ENCODE results near the gene PTMA.

Gene PTMA

GRCh38 chr2:231689124-231689893, 19.0 kb upstream of the PTMA start:
- DNase-seq (ENCODE audit: low spot score in 2 of 2) (no peak), ATAC-seq (replicated peaks; ENCODE audit: extremely low read depth, poor library complexity, severe bottlenecking) (no peak)
- Mint-ChIP-seq H3K27me3 (no peaks in the 10 kb centered on the region), H3K4me1 (peaks cover 5% of the 10 kb centered on the region), H3K9me3 (no peaks in the 10 kb centered on the region), H3K4me3 (no peak overlapping the region), H3K36me3 (ENCODE audit: insufficient read depth) (peaks cover 3% of the 10 kb centered on the region), H3K27ac (ENCODE audit: low read depth) (no peak overlapping the region)

- Mint-ChIP-seq H3K36me3 (ENCODE audit: insufficient read depth) (peaks cover 3% of the 10 kb centered on the region), H3K4me1 (peaks cover 5% of the 10 kb centered on the region), H3K4me3 (no peak overlapping the region), H3K27ac (ENCODE audit: low read depth) (no peak overlapping the region), H3K9me3 (no peaks in the 10 kb centered on the region), H3K27me3 (no peaks in the 10 kb centered on the region)
- no peak for ATAC-seq (replicated peaks; ENCODE audit: extremely low read depth, poor library complexity, severe bottlenecking)
- no peak for DNase-seq (ENCODE audit: low spot score in 2 of 2)
Measured at GRCh38 chr2:231691251-231691772, 17.0 kb upstream of the PTMA start.

- Mint-ChIP-seq H3K9me3 (no peaks in the 10 kb centered on the region), H3K4me3 (no peak overlapping the region), H3K36me3 (ENCODE audit: insufficient read depth) (peaks cover 3% of the 10 kb centered on the region), H3K27ac (ENCODE audit: low read depth) (no peak overlapping the region), H3K4me1 (no peaks in the 10 kb centered on the region), H3K27me3 (no peaks in the 10 kb centered on the region)
- ATAC-seq (replicated peaks; ENCODE audit: extremely low read depth, poor library complexity, severe bottlenecking) (no peak), DNase-seq (ENCODE audit: low spot score in 2 of 2) (no peak)
Measured at GRCh38 chr2:231692847-231693246, 15.5 kb upstream of the PTMA start.

GRCh38 chr2:231693956-231694355, 14.4 kb upstream of the PTMA start:
- Mint-ChIP-seq H3K4me1 (no peaks in the 10 kb centered on the region), H3K9me3 (no peaks in the 10 kb centered on the region), H3K36me3 (ENCODE audit: insufficient read depth) (peaks cover 3% of the 10 kb centered on the region), H3K27me3 (no peaks in the 10 kb centered on the region), H3K4me3 (no peak overlapping the region), H3K27ac (ENCODE audit: low read depth) (no peak overlapping the region)
- no peak for DNase-seq (ENCODE audit: low spot score in 2 of 2)
- no peak for ATAC-seq (replicated peaks; ENCODE audit: extremely low read depth, poor library complexity, severe bottlenecking)

- H3K27ac Mint-ChIP-seq (ENCODE audit: low read depth) = no peak overlapping the region
- no peaks in the 10 kb centered on the region for H3K4me1 Mint-ChIP-seq
- ATAC-seq (replicated peaks; ENCODE audit: extremely low read depth, poor library complexity, severe bottlenecking) (no peak), DNase-seq (ENCODE audit: low spot score in 2 of 2) (no peak)
- H3K27me3 Mint-ChIP-seq = no peaks in the 10 kb centered on the region
- no peaks in the 10 kb centered on the region for H3K36me3 Mint-ChIP-seq (ENCODE audit: insufficient read depth)
- H3K9me3 Mint-ChIP-seq = no peaks in the 10 kb centered on the region
- H3K4me3 Mint-ChIP-seq = no peak overlapping the region
Measured at GRCh38 chr2:231696004-231696367, 12.3 kb upstream of the PTMA start.

GRCh38 chr2:231699006-231699405, 9.3 kb upstream of the PTMA start:
- H3K4me1 Mint-ChIP-seq = no peaks in the 10 kb centered on the region
- no peak for DNase-seq (ENCODE audit: low spot score in 2 of 2)
- ATAC-seq (replicated peaks; ENCODE audit: extremely low read depth, poor library complexity, severe bottlenecking) = no peak
- H3K27ac Mint-ChIP-seq (ENCODE audit: low read depth) = no peak overlapping the region
- H3K4me3 Mint-ChIP-seq = no peak overlapping the region
- no peaks in the 10 kb centered on the region for H3K27me3 Mint-ChIP-seq
- no peaks in the 10 kb centered on the region for H3K9me3 Mint-ChIP-seq
- no peaks in the 10 kb centered on the region for H3K36me3 Mint-ChIP-seq (ENCODE audit: insufficient read depth)

GRCh38 chr2:231701456-231702373, 6.6 kb upstream of the PTMA start:
- no peak for DNase-seq (ENCODE audit: low spot score in 2 of 2)

GRCh38 chr2:231704017-231704416, 4.3 kb upstream of the PTMA start:
- Mint-ChIP-seq H3K27me3 (no peaks in the 10 kb centered on the region), H3K4me3 (peak overlapping the region; percentile 40), H3K4me1 (peaks cover 11% of the 10 kb centered on the region), H3K36me3 (ENCODE audit: insufficient read depth) (peaks cover 25% of the 10 kb centered on the region), H3K9me3 (no peaks in the 10 kb centered on the region), H3K27ac (ENCODE audit: low read depth) (no peak overlapping the region)
- ATAC-seq (replicated peaks; ENCODE audit: extremely low read depth, poor library complexity, severe bottlenecking) (no peak), DNase-seq (ENCODE audit: low spot score in 2 of 2) (no peak)

More at GRCh38 chr2:231701456-231702373, 6.6 kb upstream of the PTMA start:
- no peak overlapping the region for H3K27ac Mint-ChIP-seq (ENCODE audit: low read depth)
- H3K36me3 Mint-ChIP-seq (ENCODE audit: insufficient read depth) = peaks cover 6% of the 10 kb centered on the region
- H3K27me3 Mint-ChIP-seq = no peaks in the 10 kb centered on the region
- peaks cover 6% of the 10 kb centered on the region for H3K4me1 Mint-ChIP-seq
- no peaks in the 10 kb centered on the region for H3K9me3 Mint-ChIP-seq
- H3K4me3 Mint-ChIP-seq = no peak overlapping the region
- ATAC-seq (replicated peaks; ENCODE audit: extremely low read depth, poor library complexity, severe bottlenecking) = no peak

- H3K27ac Mint-ChIP-seq (ENCODE audit: low read depth) = peak overlapping the region; percentile 100
- no peaks in the 10 kb centered on the region for H3K9me3 Mint-ChIP-seq
- peak; percentile 97 to 98 for DNase-seq (ENCODE audit: low spot score in 2 of 2)
Measured at GRCh38 chr2:231706731-231707624, 1.3 kb upstream of the PTMA start.

GRCh38 chr2:231707625-231707926, 749 bp upstream of the PTMA start:
- peaks cover 60% of the 10 kb centered on the region for H3K36me3 Mint-ChIP-seq (ENCODE audit: insufficient read depth)
- DNase-seq (ENCODE audit: low spot score in 2 of 2) (no peak), ATAC-seq (replicated peaks; ENCODE audit: extremely low read depth, poor library complexity, severe bottlenecking) (no peak)

More at GRCh38 chr2:231706731-231707624, 1.3 kb upstream of the PTMA start:
- peaks cover 54% of the 10 kb centered on the region for H3K36me3 Mint-ChIP-seq (ENCODE audit: insufficient read depth)
- ATAC-seq (replicated peaks; ENCODE audit: extremely low read depth, poor library complexity, severe bottlenecking) = peak; percentile 37
- H3K4me1 Mint-ChIP-seq = peaks cover 21% of the 10 kb centered on the region
- peak overlapping the region; percentile 91 for H3K4me3 Mint-ChIP-seq
- H3K27me3 Mint-ChIP-seq = no peaks in the 10 kb centered on the region

GRCh38 chr2:231708773-231709635, 679 bp downstream of the PTMA start:
- H3K4me1 Mint-ChIP-seq = peaks cover 36% of the 10 kb centered on the region
- H3K9me3 Mint-ChIP-seq = no peaks in the 10 kb centered on the region
- peak; percentile 56 to 74 for DNase-seq (ENCODE audit: low spot score in 2 of 2)
- no peaks in the 10 kb centered on the region for H3K27me3 Mint-ChIP-seq
- H3K36me3 Mint-ChIP-seq (ENCODE audit: insufficient read depth) = peaks cover 73% of the 10 kb centered on the region
- peak overlapping the region; percentile 100 for H3K27ac Mint-ChIP-seq (ENCODE audit: low read depth)
- H3K4me3 Mint-ChIP-seq = peak overlapping the region; percentile 91
- ATAC-seq (replicated peaks; ENCODE audit: extremely low read depth, poor library complexity, severe bottlenecking) = peak; percentile 1

More at GRCh38 chr2:231707625-231707926, 749 bp upstream of the PTMA start:
- peaks cover 26% of the 10 kb centered on the region for H3K4me1 Mint-ChIP-seq
- H3K27me3 Mint-ChIP-seq = no peaks in the 10 kb centered on the region
- peak overlapping the region; percentile 91 for H3K4me3 Mint-ChIP-seq
- peak overlapping the region; percentile 100 for H3K27ac Mint-ChIP-seq (ENCODE audit: low read depth)
- H3K9me3 Mint-ChIP-seq = no peaks in the 10 kb centered on the region

All from central memory CD8-positive, alpha-beta T cell (primary cell).